ENCODE measurements around the gene TET2. TPM values are rescaled to one million over a fixed set of nuclear protein-coding genes. Genes with fewer than 3 reads are reported as not detected.

TET2 gene
- total RNA-seq, 1 experiment from 2014 or later: 20.5 TPM

GRCh38 chr4:105283501-105283900 is 136.8 kb downstream of the TET2 start:
- Mint-ChIP-seq H3K27ac (ENCODE audit: low read depth, unreplicated experiment) (no peak overlapping the region), H3K4me3 (ENCODE audit: unreplicated experiment) (no peak overlapping the region), H3K27me3 (ENCODE audit: insufficient read depth, unreplicated experiment) (no peaks in the 10 kb centered on the region), H3K36me3 (ENCODE audit: insufficient read depth, unreplicated experiment) (peaks cover 15% of the 10 kb centered on the region), H3K4me1 (ENCODE audit: insufficient read depth, unreplicated experiment) (no peaks in the 10 kb centered on the region), H3K9me3 (ENCODE audit: unreplicated experiment) (no peaks in the 10 kb centered on the region)
- no peak for TF ChIP-seq CTCF (IDR thresholded peaks at IDR 0.05; ENCODE audit: unreplicated experiment)
- ChIA-PET POLR2A (no interaction called here), CTCF (interaction anchor here (0.7 kb wide), 1 partner anchor 10 kb away, joined by 4 read pairs; no protein-coding TSS in a partner anchor)
- intact Hi-C loops (cut with micrococcal nuclease): no loop called here
- no TSS peak for BruUV-seq (replicated peaks)
- no peak for DNase-seq (ENCODE audit: unreplicated experiment)

- DNase-seq (ENCODE audit: unreplicated experiment): no peak
- H3K36me3 Mint-ChIP-seq (ENCODE audit: insufficient read depth, unreplicated experiment): no peaks in the 10 kb centered on the region
- H3K4me1 Mint-ChIP-seq (ENCODE audit: insufficient read depth, unreplicated experiment): no peaks in the 10 kb centered on the region
- intact Hi-C loops (cut with micrococcal nuclease): no loop called here
- no peak overlapping the region for H3K4me3 Mint-ChIP-seq (ENCODE audit: unreplicated experiment)
- TF ChIP-seq CTCF (IDR thresholded peaks at IDR 0.05; ENCODE audit: unreplicated experiment): no peak
- ChIA-PET POLR2A (interaction anchor here (0.6 kb wide), 1 partner anchor 186 kb away, joined by 3 read pairs; no protein-coding TSS in a partner anchor), CTCF (interaction anchor here (0.6 kb wide), 1 partner anchor 21 kb away, joined by 3 read pairs; no protein-coding TSS in a partner anchor)
- BruUV-seq (replicated peaks): no TSS peak
- H3K27ac Mint-ChIP-seq (ENCODE audit: low read depth, unreplicated experiment): no peak overlapping the region
- H3K9me3 Mint-ChIP-seq (ENCODE audit: unreplicated experiment): no peaks in the 10 kb centered on the region
- H3K27me3 Mint-ChIP-seq (ENCODE audit: insufficient read depth, unreplicated experiment): no peaks in the 10 kb centered on the region
Measured at GRCh38 chr4:105288121-105288520, 141.4 kb downstream of the TET2 start.

GRCh38 chr4:105291925-105292324 is 145.2 kb downstream of the TET2 start:
- BruUV-seq (replicated peaks): no TSS peak
- Mint-ChIP-seq H3K9me3 (ENCODE audit: unreplicated experiment) (peaks cover 7% of the 10 kb centered on the region), H3K27ac (ENCODE audit: low read depth, unreplicated experiment) (no peak overlapping the region), H3K4me3 (ENCODE audit: unreplicated experiment) (no peak overlapping the region), H3K4me1 (ENCODE audit: insufficient read depth, unreplicated experiment) (no peaks in the 10 kb centered on the region), H3K27me3 (ENCODE audit: insufficient read depth, unreplicated experiment) (no peaks in the 10 kb centered on the region), H3K36me3 (ENCODE audit: insufficient read depth, unreplicated experiment) (no peaks in the 10 kb centered on the region)
- POLR2A ChIA-PET: interaction anchor here (0.6 to 0.7 kb wide), 2 partner anchors 13 to 310 kb away, joined by 3 read pairs; no protein-coding TSS in a partner anchor
- TF ChIP-seq CTCF (IDR thresholded peaks at IDR 0.05; ENCODE audit: unreplicated experiment): no peak
- CTCF ChIA-PET: no interaction called here
- intact Hi-C loops (cut with micrococcal nuclease): no loop called here
- DNase-seq (ENCODE audit: unreplicated experiment): no peak

GRCh38 chr4:105293360-105293759 is 146.7 kb downstream of the TET2 start:
- no peak for DNase-seq (ENCODE audit: unreplicated experiment)

More at GRCh38 chr4:105293360-105293759, 146.7 kb downstream of the TET2 start:
- ChIA-PET POLR2A (no interaction called here), CTCF (interaction anchor here (0.6 kb wide), 1 partner anchor 370 kb away, joined by 3 read pairs; no protein-coding TSS in a partner anchor)
- intact Hi-C loops (cut with micrococcal nuclease): no loop called here
- H3K4me1 Mint-ChIP-seq (ENCODE audit: insufficient read depth, unreplicated experiment): no peaks in the 10 kb centered on the region
- peaks cover 2% of the 10 kb centered on the region for H3K36me3 Mint-ChIP-seq (ENCODE audit: insufficient read depth, unreplicated experiment)
- H3K4me3 Mint-ChIP-seq (ENCODE audit: unreplicated experiment): no peak overlapping the region
- H3K27ac Mint-ChIP-seq (ENCODE audit: low read depth, unreplicated experiment): no peak overlapping the region
- H3K27me3 Mint-ChIP-seq (ENCODE audit: insufficient read depth, unreplicated experiment): no peaks in the 10 kb centered on the region
- peaks cover 12% of the 10 kb centered on the region for H3K9me3 Mint-ChIP-seq (ENCODE audit: unreplicated experiment)
- no TSS peak for BruUV-seq (replicated peaks)
- no peak for TF ChIP-seq CTCF (IDR thresholded peaks at IDR 0.05; ENCODE audit: unreplicated experiment)
